LoVo (cell line): ENCODE results near the gene CACNA2D3.

Experiments
- DNase-seq: peaks from one replicate; pipeline ENCODE4 v3.0.0-alpha.2; 2016; ENCODE audit warnings: low spot score

Gene CACNA2D3

GRCh38 chr3:54530944-54531343, 408.6 kb downstream of the CACNA2D3 start:
- DNase-seq, result no peak

- no peak for DNase-seq
Measured at GRCh38 chr3:54531741-54532140, 409.4 kb downstream of the CACNA2D3 start.

- no peak for DNase-seq
Measured at GRCh38 chr3:54533856-54534255, 411.5 kb downstream of the CACNA2D3 start.

- no peak for DNase-seq
Measured at GRCh38 chr3:54535619-54536018, 413.3 kb downstream of the CACNA2D3 start.

- DNase-seq, result no peak
Measured at GRCh38 chr3:54536450-54536849, 414.1 kb downstream of the CACNA2D3 start.

- no peak for DNase-seq
Measured at GRCh38 chr3:54537506-54537905, 415.2 kb downstream of the CACNA2D3 start.

- DNase-seq, result no peak
Measured at GRCh38 chr3:54538346-54538745, 416.0 kb downstream of the CACNA2D3 start.

- DNase-seq, result no peak
Measured at GRCh38 chr3:54541369-54541768, 419.0 kb downstream of the CACNA2D3 start.

GRCh38 chr3:54543446-54543845, 421.1 kb downstream of the CACNA2D3 start:
- DNase-seq, result no peak

GRCh38 chr3:54547051-54547450, 424.7 kb downstream of the CACNA2D3 start:
- no peak for DNase-seq

- no peak for DNase-seq
Measured at GRCh38 chr3:54547846-54548245, 425.5 kb downstream of the CACNA2D3 start.

- DNase-seq, result no peak
Measured at GRCh38 chr3:54549607-54550220, 427.4 kb downstream of the CACNA2D3 start.

GRCh38 chr3:54550221-54550977, 428.0 kb downstream of the CACNA2D3 start:
- DNase-seq, result no peak

GRCh38 chr3:54556630-54557029, 434.3 kb downstream of the CACNA2D3 start:
- DNase-seq, result no peak

- peak; percentile 35 for DNase-seq
Measured at GRCh38 chr3:54557538-54558428, 435.4 kb downstream of the CACNA2D3 start.

GRCh38 chr3:54563501-54564200, 441.3 kb downstream of the CACNA2D3 start:
- DNase-seq, result no peak

- no peak for DNase-seq
Measured at GRCh38 chr3:54564374-54564925, 442.1 kb downstream of the CACNA2D3 start.

- no peak for DNase-seq
Measured at GRCh38 chr3:54565956-54566355, 443.6 kb downstream of the CACNA2D3 start.

GRCh38 chr3:54567949-54568348, 445.6 kb downstream of the CACNA2D3 start:
- no peak for DNase-seq

GRCh38 chr3:54570008-54570407, 447.7 kb downstream of the CACNA2D3 start:
- no peak for DNase-seq

GRCh38 chr3:54572197-54572895, 450.0 kb downstream of the CACNA2D3 start:
- no peak for DNase-seq
